AG09319 (cell line): ENCODE data around the gene PAGR1.

Experiments
- DNase-seq: peaks from one replicate; pipeline ENCODE4 v3.0.0-alpha.2; 2010; ENCODE audit warnings: low read depth; ENCODE audit errors: extremely low read depth
- CTCF ChIP-seq: IDR thresholded peaks from 2 replicates; pipeline ENCODE4 v1.5.1; 2011; ENCODE audit warnings: low read depth, mild to moderate bottlenecking, inconsistent platforms, low read length, moderate library complexity

PAGR1 gene

DNA sequence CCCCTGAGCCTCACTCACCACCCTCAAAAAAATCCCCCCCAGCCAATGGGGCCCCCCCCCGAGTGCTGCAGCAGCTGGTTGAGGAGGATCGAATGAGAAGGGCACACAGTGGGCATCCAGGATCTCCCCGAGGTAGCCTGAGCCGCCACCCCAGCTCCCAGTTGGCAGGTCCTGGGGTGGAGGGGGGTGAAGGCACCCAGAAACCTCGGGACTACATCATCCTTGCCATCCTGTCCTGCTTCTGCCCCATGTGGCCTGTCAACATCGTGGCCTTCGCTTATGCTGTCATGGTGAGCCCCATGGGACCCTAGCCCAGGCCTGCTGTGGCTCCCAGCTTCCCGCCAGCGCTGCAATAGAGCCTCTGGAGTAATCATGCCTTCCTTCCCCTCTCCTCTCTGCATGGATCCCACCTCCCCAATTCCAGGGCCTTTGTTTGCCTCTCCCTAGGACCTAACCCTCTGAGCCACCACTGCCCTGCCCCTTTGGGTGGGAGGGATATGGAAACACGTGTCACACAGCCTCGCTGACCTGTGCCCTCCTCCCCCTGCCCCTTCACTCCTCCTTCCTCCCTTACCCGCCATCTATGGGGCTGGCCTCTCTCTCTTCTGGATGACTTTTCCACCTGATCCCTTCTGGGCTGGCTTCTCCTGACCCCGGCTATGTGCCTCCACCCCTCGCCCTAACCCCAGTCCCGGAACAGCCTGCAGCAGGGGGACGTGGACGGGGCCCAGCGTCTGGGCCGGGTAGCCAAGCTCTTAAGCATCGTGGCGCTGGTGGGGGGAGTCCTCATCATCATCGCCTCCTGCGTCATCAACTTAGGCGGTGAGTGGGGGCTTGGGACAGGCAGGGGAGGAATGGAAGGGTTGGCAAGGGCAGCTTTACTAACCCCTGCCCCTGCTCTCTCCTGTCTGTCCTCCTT is 2.0 kb upstream of the PAGR1 start:
- DNase-seq, result no peak

DNA sequence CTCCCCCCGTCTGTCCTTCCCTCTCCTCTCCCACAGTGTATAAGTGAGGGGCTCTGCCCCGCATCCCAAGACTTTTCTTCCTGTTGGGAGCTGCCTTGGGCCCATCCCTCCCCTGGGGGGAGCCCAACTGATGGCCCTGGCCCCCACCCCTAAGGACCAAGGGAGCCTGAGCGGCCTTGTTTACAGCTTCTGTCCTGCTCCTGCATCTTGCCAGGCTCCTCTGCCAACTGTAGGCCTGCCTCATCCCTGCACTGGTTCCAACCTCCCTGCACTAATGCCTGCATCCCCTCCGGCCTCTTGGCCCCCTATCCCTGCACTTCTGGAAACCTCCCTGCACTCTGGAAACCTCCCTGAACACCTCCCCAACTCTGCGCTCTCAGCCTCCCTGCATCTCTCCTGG is 1.4 kb upstream of the PAGR1 start:
- no peak for DNase-seq
- TF ChIP-seq CTCF, result no peak

More for the DNA sequence above, 2.0 kb upstream of the PAGR1 start:
- TF ChIP-seq CTCF, result no peak

- DNase-seq, result no peak
Measured at GRCh38 chr16:29815032-29815721, 775 bp upstream of the PAGR1 start.

GRCh38 chr16:29816694-29817441 is 916 bp downstream of the PAGR1 start:
- TF ChIP-seq CTCF, result no peak
- DNase-seq, result no peak

More at GRCh38 chr16:29815032-29815721, 775 bp upstream of the PAGR1 start:
- no peak for TF ChIP-seq CTCF

GRCh38 chr16:29818082-29818481 is 2.1 kb downstream of the PAGR1 start:
- no peak for TF ChIP-seq CTCF
- no peak for DNase-seq

GRCh38 chr16:29819506-29819905 is 3.6 kb downstream of the PAGR1 start:
- no peak; the same call in 1 of the 2 replicates for TF ChIP-seq CTCF
- no peak for DNase-seq
